Ovary (tissue), 9 donors: Measurements from ENCODE around the gene RHBG. TPM values are rescaled to one million over a fixed set of nuclear protein-coding genes. Genes with fewer than 3 reads are reported as not detected.

Experiments
- DNase-seq, 5 donors: peaks; one replicate each; pipeline ENCODE4 v3.0.0-alpha.2; 2019 to 2020
- H3K27ac ChIP-seq, 2 donors: fragments of 200-600 bp; one replicate each; pipeline versions ENCODE4 v1.5.1 to v1.8.0; 2019 to 2022
- H3K27me3 ChIP-seq: fragments of 200-600 bp; one replicate; pipeline ENCODE4 v1.8.0; 2022
- H3K36me3 ChIP-seq: fragments of 200-600 bp; sonication (generic); one replicate; pipeline ENCODE4 v1.5.1; 2019
- H3K4me1 ChIP-seq: one replicate; pipeline ENCODE4 v1.8.1; 2013; ENCODE audit warnings: mild to moderate bottlenecking, moderate library complexity; ENCODE audit not compliant: insufficient read depth
- H3K4me3 ChIP-seq: fragments of 200-600 bp; sonication (generic); one replicate; pipeline ENCODE4 v1.5.1; 2017
- H3K9me3 ChIP-seq, 2 donors: fragments of 200-600 bp in 1 of 2; sonication (generic) in 1 of 2; one replicate each; pipeline versions ENCODE4 v1.5.1 to v1.8.1; 2013 to 2019; ENCODE audit warnings: mild to moderate bottlenecking in 1 of 2, moderate library complexity in 1 of 2
- CTCF ChIP-seq, 3 donors: fragments of 450-650 bp in 2 of 3; fragments of 200-600 bp in 1 of 3; IDR thresholded peaks; one replicate each; pipeline versions ENCODE4 v1.5.1 to v1.8.0; 2016 to 2022; ENCODE audit warnings: antibody characterized with exemption in 3 of 3, mild to moderate bottlenecking in 1 of 3
- EP300 ChIP-seq: sonication (generic); formaldehyde crosslinking; IDR thresholded peaks from one replicate; pipeline ENCODE4 v1.6.1; 2017; ENCODE audit warnings: antibody characterized with exemption
- POLR2A ChIP-seq: fragments of 450-650 bp; IDR thresholded peaks from one replicate; pipeline ENCODE4 v1.6.1; 2017; ENCODE audit warnings: antibody characterized with exemption, mild to moderate bottlenecking, moderate library complexity
- WGBS, 3 donors: extraction: QIAGEN DNeasy Blood & Tissue Kit in 1 of 3; methylation state at CpG; one replicate each; pipeline versions ENCODE4 v1.1.5 to v1.1.7; 2013 to 2017; 5-methylcytosine and 5-hydroxymethylcytosine counted together
- intact Hi-C, 4 donors: fragments of 100-400 bp; cut with DNase I; formaldehyde crosslinking; loops; one replicate each; pipeline versions ENCODE4 v1.11.0 to v1.15.1; 2022 to 2023
- polyA plus RNA-seq, 2 donors: library from polyadenylated mRNA; stranded (reverse); fragments of 200-250 nt in 1 of 2; fragments of 350-450 nt in 1 of 2; fragmentation: Illumina TruSeq in 1 of 2; extraction: RNeasy Lipid Tissue Mini Kit (QIAGEN cat#74804) in 1 of 2; gene quantifications; one replicate each; pipeline ENCODE4 v1.2.3, GENCODE V29; 2013 to 2014
- total RNA-seq, 7 donors: library from RNA; depleted of rRNA in 2 of 7; stranded (reverse); fragments of >200 nt in 2 of 7; fragmentation: NEBNext Ultra II Directional in 3 of 7; extraction: Animal tissue kit (Norgen Biotek cat#: 25700) in 3 of 7; gene quantifications; one replicate each; pipeline versions ENCODE4 v1.1.0 to v1.2.4, GENCODE V29; 2016 to 2023
- donor health status: DM: no; HTN: no; CAD: no; lungs with moderate emphysema.
- donor health status: DM: no; HTN: no; CAD: no.
- donor health status: Bipolar disorder and iron deficiency.
- donor health status: DM: yes; HTN: yes; CAD: no.
- donor health status: DM: no; HTN: no; CAD: no.
- donor health status: DM: yes; HTN: yes; CAD: no.

The RHBG gene
- total and polyA plus RNA-seq, 9 donors, result 2.3 to 27.4 (median 13.6) TPM

DNA sequence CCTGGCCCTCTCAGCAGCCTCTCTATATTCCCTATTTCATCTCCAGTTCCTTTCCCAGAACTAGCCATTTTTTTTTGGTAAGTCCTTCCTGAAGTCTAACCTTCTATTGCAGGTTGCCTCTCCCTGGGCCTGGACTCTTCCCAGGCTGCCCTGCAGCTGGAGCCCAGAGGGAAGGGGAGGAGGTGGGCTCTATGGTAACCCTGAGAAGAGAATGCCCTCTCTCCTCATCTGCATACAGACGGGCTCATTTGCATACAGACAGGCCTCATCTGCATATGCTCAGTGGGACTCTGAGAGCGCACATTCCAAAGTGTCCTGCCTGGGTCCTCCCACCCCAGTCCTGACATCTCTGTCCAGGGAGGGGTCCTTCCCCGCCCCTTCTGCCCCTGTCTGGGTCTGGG lies 32.7 kb downstream of the RHBG start:
- Histone ChIP-seq H3K4me3 (no peak overlapping the region), H3K27me3 (no peaks in the 10 kb centered on the region), H3K9me3 (no peaks in the 10 kb centered on the region), H3K36me3 (no peaks in the 10 kb centered on the region), H3K4me1 (no peaks in the 10 kb centered on the region), H3K27ac (no peak overlapping the region)
- DNase-seq, result no peak
- intact Hi-C loops, result no loop called here
- WGBS, 3 donors, result 40 to 53% (median 45%) methylated on average over 3 of the region's 3 CpGs
- TF ChIP-seq CTCF (IDR thresholded peaks at IDR 0.05), result no peak
- no peak for TF ChIP-seq EP300
- TF ChIP-seq POLR2A, result no peak

GRCh38 chr1:156402331-156403020 lies 33.5 kb downstream of the RHBG start:
- no peak for TF ChIP-seq POLR2A
- H3K36me3 ChIP-seq, result no peaks in the 10 kb centered on the region
- H3K4me3 ChIP-seq, result no peak overlapping the region
- intact Hi-C loops, result no loop called here
- no peaks in the 10 kb centered on the region for H3K4me1 ChIP-seq
- no peak for DNase-seq
- no peaks in the 10 kb centered on the region for H3K9me3 ChIP-seq
- H3K27me3 ChIP-seq, result no peaks in the 10 kb centered on the region
- no peak overlapping the region for H3K27ac ChIP-seq
- WGBS, 3 donors, result 35 to 45% (median 44%) methylated on average over 8 of the region's 8 CpGs

DNA sequence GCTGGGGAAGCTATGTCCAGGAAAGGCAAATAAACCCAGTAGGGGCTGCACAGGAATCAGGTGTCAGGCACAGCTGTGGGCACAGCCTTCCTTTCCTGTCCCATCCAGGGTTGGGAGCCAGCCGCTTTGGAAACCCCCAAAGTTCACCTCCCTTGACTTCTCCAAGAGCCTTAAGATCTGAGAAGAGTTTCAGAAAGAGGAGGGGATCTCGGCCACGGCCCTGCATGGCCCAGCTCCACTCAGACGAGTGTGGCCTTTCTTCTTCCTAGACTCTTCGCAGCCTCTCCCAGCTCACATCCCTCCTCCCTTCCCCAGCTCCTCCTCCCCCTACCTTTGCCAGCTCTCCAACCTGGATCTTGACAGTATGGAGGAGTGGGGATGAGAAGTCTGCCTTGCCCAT lies 36.7 kb downstream of the RHBG start:
- Histone ChIP-seq H3K9me3 (no peaks in the 10 kb centered on the region), H3K36me3 (no peaks in the 10 kb centered on the region), H3K4me3 (no peak overlapping the region), H3K27ac (no peak overlapping the region), H3K4me1 (no peaks in the 10 kb centered on the region), H3K27me3 (no peaks in the 10 kb centered on the region)
- no peak for TF ChIP-seq CTCF (IDR thresholded peaks at IDR 0.05)
- no peak for TF ChIP-seq POLR2A
- no peak for TF ChIP-seq EP300
- 43 to 49% (median 47%) methylated on average over 5 of the region's 5 CpGs for WGBS, 3 donors
- intact Hi-C loops, result no loop called here
- no peak for DNase-seq

- Histone ChIP-seq H3K36me3 (no peaks in the 10 kb centered on the region), H3K27me3 (no peaks in the 10 kb centered on the region), H3K4me1 (no peaks in the 10 kb centered on the region), H3K9me3 (no peaks in the 10 kb centered on the region), H3K4me3 (no peak overlapping the region), H3K27ac (no peak overlapping the region)
- 12 to 17% (median 12%) methylated on average over 6 of the region's 6 CpGs for WGBS, 3 donors
- DNase-seq, result no peak
- TF ChIP-seq CTCF (IDR thresholded peaks at IDR 0.05) (no peak), EP300 (no peak), POLR2A (no peak)
- intact Hi-C loops, result no loop called here
These were observed 37.2 kb downstream of the RHBG start for GRCh38 chr1:156406251-156406650.

GRCh38 chr1:156407344-156407743 lies 38.3 kb downstream of the RHBG start:
- no peak for DNase-seq
- 53 to 61% (median 53%) methylated on average over 6 of the region's 6 CpGs for WGBS, 3 donors
- Histone ChIP-seq H3K27me3 (no peaks in the 10 kb centered on the region), H3K36me3 (no peaks in the 10 kb centered on the region), H3K4me1 (no peaks in the 10 kb centered on the region), H3K4me3 (no peak overlapping the region), H3K9me3 (no peaks in the 10 kb centered on the region), H3K27ac (no peak overlapping the region)
- intact Hi-C loops, result no loop called here
- TF ChIP-seq POLR2A, result no peak
- no peak for TF ChIP-seq EP300
- TF ChIP-seq CTCF (IDR thresholded peaks at IDR 0.05), result no peak
